ES-I3 (cell line): Measurements from ENCODE around the gene NEU3.
A peak's percentile ranks its signal among the peaks of the same experiment; 100 is the strongest.
"Not testable (repeated sequence)": the region's sequence is repeated elsewhere in the genome, so short reads cannot be mapped to it uniquely, and the experiment has no call there.

Source experiments
- H3K36me3 ChIP-seq: 2 replicates; pipeline ENCODE4 v1.6.1; 2013; ENCODE audit warnings: mild to moderate bottlenecking, low read length, control low read depth, moderate library complexity; ENCODE audit not compliant: insufficient read depth
- H3K4me1 ChIP-seq: 2 replicates; pipeline ENCODE4 v1.6.1; 2013; ENCODE audit warnings: mild to moderate bottlenecking, control low read depth, low read length; ENCODE audit not compliant: insufficient read depth
- H3K9ac ChIP-seq: 2 replicates; pipeline ENCODE4 v1.6.1; 2013; ENCODE audit warnings: low read depth, mild to moderate bottlenecking, low read length, moderate library complexity
- H3K9me3 ChIP-seq: 2 replicates; pipeline ENCODE4 v1.6.1; 2013; ENCODE audit warnings: mild to moderate bottlenecking, low read length, moderate library complexity; ENCODE audit not compliant: control insufficient read depth, insufficient read depth

Gene NEU3

GRCh38 chr11:74960128-74960527 is 28.6 kb upstream of the NEU3 start:
- not testable (repeated sequence) for H3K9ac ChIP-seq, H3K9me3 ChIP-seq, H3K4me1 ChIP-seq, H3K36me3 ChIP-seq

- H3K9ac ChIP-seq: no peak overlapping the region
- H3K9me3 ChIP-seq: no peaks in the 10 kb centered on the region; the same call in 1 of the 2 replicates
- peaks cover 1% of the 10 kb centered on the region; the same call in 1 of the 2 replicates for H3K36me3 ChIP-seq
- H3K4me1 ChIP-seq: no peaks in the 10 kb centered on the region
Observed at GRCh38 chr11:74966651-74967050, 22.1 kb upstream of the NEU3 start.

GRCh38 chr11:74970852-74971395 is 17.8 kb upstream of the NEU3 start:
- no peak overlapping the region for H3K9ac ChIP-seq
- H3K36me3 ChIP-seq: peaks cover 7% of the 10 kb centered on the region; the same call in 1 of the 2 replicates
- no peaks in the 10 kb centered on the region; the same call in 1 of the 2 replicates for H3K9me3 ChIP-seq

GRCh38 chr11:74971424-74971823 is 17.3 kb upstream of the NEU3 start:
- Histone ChIP-seq H3K4me1 (no peaks in the 10 kb centered on the region), H3K9ac (no peak overlapping the region), H3K36me3 (peaks cover 8% of the 10 kb centered on the region; the same call in 1 of the 2 replicates), H3K9me3 (no peaks in the 10 kb centered on the region; the same call in 1 of the 2 replicates)

More at GRCh38 chr11:74970852-74971395, 17.8 kb upstream of the NEU3 start:
- H3K4me1 ChIP-seq: no peaks in the 10 kb centered on the region

- peaks cover 8% of the 10 kb centered on the region; the same call in 1 of the 2 replicates for H3K36me3 ChIP-seq
Observed at GRCh38 chr11:74978041-74978440, 10.7 kb upstream of the NEU3 start.

GRCh38 chr11:74980634-74981033 is 8.1 kb upstream of the NEU3 start:
- peaks cover 6% of the 10 kb centered on the region; the same call in 1 of the 2 replicates for H3K36me3 ChIP-seq
- H3K4me1 ChIP-seq: no peaks in the 10 kb centered on the region
- no peak overlapping the region for H3K9ac ChIP-seq
- H3K9me3 ChIP-seq: no peaks in the 10 kb centered on the region

More at GRCh38 chr11:74978041-74978440, 10.7 kb upstream of the NEU3 start:
- no peak overlapping the region for H3K9ac ChIP-seq
- H3K9me3 ChIP-seq: no peaks in the 10 kb centered on the region
- H3K4me1 ChIP-seq: no peaks in the 10 kb centered on the region

- H3K9me3 ChIP-seq: no peaks in the 10 kb centered on the region
- no peak overlapping the region for H3K9ac ChIP-seq
- no peaks in the 10 kb centered on the region for H3K4me1 ChIP-seq
- H3K36me3 ChIP-seq: peaks cover 2% of the 10 kb centered on the region; the same call in 1 of the 2 replicates
Observed at GRCh38 chr11:74981888-74982287, 6.8 kb upstream of the NEU3 start.

- Histone ChIP-seq H3K4me1 (no peaks in the 10 kb centered on the region), H3K9me3 (no peaks in the 10 kb centered on the region), H3K36me3 (peaks cover 2% of the 10 kb centered on the region; the same call in 1 of the 2 replicates), H3K9ac (no peak overlapping the region)
Observed at GRCh38 chr11:74984070-74984469, 4.7 kb upstream of the NEU3 start.

GRCh38 chr11:74984730-74985129 is 4.0 kb upstream of the NEU3 start:
- H3K4me1 ChIP-seq: no peaks in the 10 kb centered on the region
- H3K36me3 ChIP-seq: peaks cover under 1% of the 10 kb centered on the region; the same call in 1 of the 2 replicates
- no peaks in the 10 kb centered on the region for H3K9me3 ChIP-seq
- H3K9ac ChIP-seq: no peak overlapping the region

- Histone ChIP-seq H3K9me3 (no peaks in the 10 kb centered on the region), H3K36me3 (peaks cover under 1% of the 10 kb centered on the region; the same call in 1 of the 2 replicates), H3K9ac (peak overlapping the region; percentile 73), H3K4me1 (peaks cover 4% of the 10 kb centered on the region; the same call in 1 of the 2 replicates)
Observed at GRCh38 chr11:74989260-74989638, 516 bp downstream of the NEU3 start.

GRCh38 chr11:74990150-74990549 is 1.4 kb downstream of the NEU3 start:
- H3K36me3 ChIP-seq, H3K9ac ChIP-seq, H3K4me1 ChIP-seq, H3K9me3 ChIP-seq: not testable (repeated sequence)

GRCh38 chr11:74990941-74991340 is 2.2 kb downstream of the NEU3 start:
- peaks cover 4% of the 10 kb centered on the region; the same call in 1 of the 2 replicates for H3K4me1 ChIP-seq
- H3K9ac ChIP-seq: no peak overlapping the region
- no peaks in the 10 kb centered on the region for H3K9me3 ChIP-seq
- peaks cover 13% of the 10 kb centered on the region for H3K36me3 ChIP-seq

GRCh38 chr11:74992852-74993251 is 4.1 kb downstream of the NEU3 start:
- no peaks in the 10 kb centered on the region for H3K9me3 ChIP-seq
- H3K9ac ChIP-seq: no peak overlapping the region
- peaks cover 4% of the 10 kb centered on the region; the same call in 1 of the 2 replicates for H3K4me1 ChIP-seq
- peaks cover 13% of the 10 kb centered on the region for H3K36me3 ChIP-seq

- H3K36me3 ChIP-seq: peaks cover 9% of the 10 kb centered on the region
- H3K4me1 ChIP-seq: no peaks in the 10 kb centered on the region
- H3K9ac ChIP-seq: no peak overlapping the region
- H3K9me3 ChIP-seq: no peaks in the 10 kb centered on the region
Observed at GRCh38 chr11:75000975-75001354, 12.2 kb downstream of the NEU3 start.

- Histone ChIP-seq H3K9ac (no peak overlapping the region), H3K4me1 (no peaks in the 10 kb centered on the region), H3K36me3 (peaks cover 15% of the 10 kb centered on the region), H3K9me3 (no peaks in the 10 kb centered on the region)
Observed at GRCh38 chr11:75001686-75002085, 13.0 kb downstream of the NEU3 start.
